Cortex of kidney (tissue), 1 donor: Measurements from ENCODE around the gene COG7.

Experiments used
- DNase-seq: peaks from one replicate; lab custom pipeline; 2025; lab: John Stamatoyannopoulos, UW

COG7 gene

DNA sequence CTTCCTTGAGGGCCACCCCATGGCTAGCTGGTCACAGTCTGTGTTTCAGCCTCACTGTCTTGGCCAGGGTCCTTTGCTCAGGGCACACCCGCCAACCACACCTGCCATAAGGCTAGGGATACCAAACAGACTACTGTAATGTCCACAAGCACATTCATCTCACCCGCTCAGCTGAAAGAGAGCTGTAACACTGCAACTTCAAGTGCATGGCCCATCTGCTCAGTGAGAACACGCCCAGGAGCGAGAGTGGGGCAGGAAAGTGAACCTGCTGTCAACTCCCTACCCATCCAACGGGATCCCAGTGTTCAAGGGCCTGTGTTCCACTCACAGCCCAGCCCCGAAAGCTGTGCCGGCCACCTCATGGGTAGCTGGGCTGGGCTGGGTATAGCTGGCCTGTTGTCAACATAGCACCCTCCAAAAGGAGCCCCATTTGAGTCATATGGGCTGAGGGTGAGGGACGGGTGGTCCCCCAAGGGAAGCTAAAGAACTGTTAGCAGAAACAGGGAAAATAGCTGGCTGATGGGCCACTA is 95.2 kb downstream of the COG7 start:
- DNase-seq: no peak

DNA sequence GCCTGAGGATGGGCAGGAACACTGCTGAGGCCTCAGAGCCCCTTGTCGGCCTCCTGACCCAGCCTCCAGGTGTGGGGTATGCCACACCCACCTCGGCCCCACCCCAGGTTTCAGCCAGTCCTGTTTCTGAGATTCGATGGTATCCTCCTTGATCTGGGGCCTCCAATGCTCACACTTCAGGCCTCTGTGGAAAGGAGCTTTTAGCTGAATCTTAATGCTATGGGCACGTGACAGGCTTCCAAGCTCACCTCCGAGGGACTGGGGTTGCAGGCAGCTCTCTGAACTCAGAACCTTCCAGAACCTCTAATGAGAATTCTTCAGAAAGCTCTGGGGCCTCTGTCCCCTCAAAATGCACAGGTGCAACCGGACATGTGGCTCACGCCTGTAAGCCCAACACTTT is 96.0 kb downstream of the COG7 start:
- no peak for DNase-seq

DNA sequence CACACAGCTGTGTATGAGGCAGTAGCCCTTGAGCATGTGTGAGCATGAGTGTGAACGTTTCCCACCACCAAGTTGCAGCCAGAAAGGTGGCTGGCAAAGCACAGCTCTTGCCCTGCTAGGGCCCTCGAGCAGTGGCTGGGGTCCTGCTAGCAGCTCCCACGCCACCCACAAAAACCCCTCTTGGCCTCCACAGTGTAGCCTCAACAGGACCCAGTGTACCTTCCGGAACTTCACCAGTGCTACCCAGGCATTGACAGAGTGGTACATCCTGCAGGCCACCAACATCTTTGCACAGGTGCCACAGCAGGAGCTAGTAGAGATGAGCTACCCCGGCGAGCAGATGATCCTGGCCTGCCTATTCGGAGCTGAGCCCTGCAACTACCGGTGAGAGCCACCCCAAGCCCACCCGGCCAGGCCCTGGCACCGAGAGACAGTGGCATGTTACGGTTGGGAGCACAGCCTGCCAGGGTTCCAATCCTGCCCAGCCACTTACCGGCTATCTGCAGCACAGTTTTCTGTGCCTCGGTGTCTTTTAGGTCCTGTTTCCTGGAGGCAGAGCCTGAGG is 97.8 kb downstream of the COG7 start:
- DNase-seq: no peak

DNA sequence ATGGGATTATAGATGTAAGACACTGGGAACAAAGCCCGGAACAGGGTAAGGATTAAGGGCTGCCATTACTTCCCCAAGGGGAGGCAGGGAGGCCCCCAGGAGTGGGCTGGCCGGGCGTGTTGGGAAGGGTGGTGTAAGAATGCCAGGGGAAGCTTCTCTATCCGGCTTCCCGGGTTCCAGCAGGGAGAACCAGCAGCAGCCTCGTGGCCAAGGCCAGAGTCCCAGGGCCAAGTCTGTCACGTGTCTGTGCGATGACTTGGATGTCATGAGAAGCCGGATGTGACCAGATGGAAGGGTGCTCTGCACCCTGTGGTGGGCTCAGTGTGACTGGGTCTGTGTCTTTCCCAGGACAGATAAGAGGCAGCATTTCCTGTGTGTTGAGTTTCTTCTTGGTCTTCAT is 98.7 kb downstream of the COG7 start:
- no peak for DNase-seq

DNA sequence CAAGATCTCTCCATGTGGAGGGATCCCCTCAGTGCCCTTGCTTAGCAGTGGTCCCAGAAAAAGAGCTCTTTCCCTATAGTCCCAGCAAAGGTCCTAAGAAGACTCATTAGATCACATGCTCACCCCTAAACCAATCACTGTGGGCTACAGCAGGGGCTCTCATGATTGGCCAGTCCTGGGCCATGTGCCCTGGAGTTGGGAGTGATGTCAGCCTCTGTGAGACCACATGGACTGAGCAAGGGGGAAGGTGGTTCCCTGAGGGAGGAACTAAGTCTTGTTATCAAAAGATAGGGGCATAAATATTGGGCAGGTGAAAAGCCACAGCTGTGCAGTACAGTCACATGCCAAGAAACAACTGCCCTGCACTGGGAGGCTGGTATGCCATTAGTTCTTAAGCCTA is 99.5 kb downstream of the COG7 start:
- DNase-seq: no peak

DNA sequence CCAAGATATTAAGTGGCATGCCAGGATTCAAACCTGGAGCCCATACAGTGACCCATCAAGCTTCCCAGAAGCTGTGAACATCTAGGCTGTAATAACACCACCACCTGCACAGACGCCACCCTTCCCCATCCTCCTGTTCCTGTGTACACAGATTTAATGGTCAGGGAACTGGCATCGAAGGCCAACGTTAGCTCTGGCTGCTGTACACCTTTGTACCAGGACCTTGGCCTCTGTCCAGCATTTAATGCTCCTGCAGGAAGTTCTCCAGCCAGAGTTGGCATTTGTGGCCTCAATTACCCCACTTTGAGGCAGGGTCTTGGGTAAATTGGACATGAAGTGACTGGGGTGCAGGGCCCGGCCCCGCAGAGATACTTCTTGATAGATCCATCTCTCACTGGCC is 101.6 kb downstream of the COG7 start:
- no peak for DNase-seq

DNA sequence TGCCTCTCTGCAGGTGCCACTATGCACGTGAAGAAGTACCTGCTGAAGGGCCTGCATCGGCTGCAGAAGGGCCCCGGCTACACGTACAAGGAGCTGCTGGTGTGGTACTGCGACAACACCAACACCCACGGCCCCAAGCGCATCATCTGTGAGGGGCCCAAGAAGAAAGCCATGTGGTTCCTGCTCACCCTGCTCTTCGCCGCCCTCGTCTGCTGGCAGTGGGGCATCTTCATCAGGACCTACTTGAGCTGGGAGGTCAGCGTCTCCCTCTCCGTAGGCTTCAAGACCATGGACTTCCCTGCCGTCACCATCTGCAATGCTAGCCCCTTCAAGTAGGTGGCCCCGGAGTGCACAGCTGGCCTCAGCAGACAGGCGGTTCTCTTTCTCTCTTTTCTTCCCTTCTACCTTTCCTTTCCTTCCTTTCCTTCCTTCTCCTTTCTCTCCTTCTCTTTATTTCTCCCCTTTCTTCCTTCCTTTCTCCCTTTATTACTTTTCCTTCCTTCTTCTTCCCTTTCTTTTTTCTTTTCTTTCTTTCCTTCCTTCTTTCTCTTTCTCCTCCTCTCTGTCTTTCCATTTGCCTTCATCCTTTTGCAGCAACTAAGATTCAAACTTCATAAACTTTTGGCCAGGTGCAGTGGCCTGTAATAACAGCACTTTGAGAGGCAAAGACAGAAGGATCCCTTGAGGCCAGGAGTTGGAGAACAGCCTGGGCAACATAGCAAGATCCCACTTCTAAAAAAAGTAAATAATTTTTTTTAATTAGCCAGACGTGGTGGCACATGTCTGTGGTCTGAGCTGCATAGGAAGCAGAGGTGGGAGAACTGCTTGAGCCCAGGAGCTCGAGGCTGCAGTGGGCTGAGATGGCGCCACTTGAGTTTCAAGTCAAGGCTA is 104.2 kb downstream of the COG7 start:
- DNase-seq: no peak

DNA sequence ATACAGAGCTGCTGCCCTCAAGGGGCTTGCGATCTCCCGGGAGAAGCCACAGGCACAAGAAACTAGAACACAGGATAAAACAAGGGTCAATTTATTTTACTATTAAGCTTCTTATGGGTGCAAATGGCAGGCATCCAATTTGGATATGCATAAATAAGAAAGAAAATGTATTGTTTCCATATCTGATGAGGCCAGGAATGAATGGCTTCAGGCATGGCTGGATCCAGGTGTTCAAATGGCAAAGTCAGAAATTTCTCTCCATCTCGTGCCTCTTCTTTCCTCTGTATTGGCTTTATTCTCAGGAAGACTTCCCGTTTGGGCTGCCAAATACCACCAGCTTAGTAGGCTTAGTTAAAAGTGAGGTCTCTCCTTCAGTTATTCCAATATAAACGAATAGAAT is 107.8 kb downstream of the COG7 start:
- DNase-seq: no peak

DNA sequence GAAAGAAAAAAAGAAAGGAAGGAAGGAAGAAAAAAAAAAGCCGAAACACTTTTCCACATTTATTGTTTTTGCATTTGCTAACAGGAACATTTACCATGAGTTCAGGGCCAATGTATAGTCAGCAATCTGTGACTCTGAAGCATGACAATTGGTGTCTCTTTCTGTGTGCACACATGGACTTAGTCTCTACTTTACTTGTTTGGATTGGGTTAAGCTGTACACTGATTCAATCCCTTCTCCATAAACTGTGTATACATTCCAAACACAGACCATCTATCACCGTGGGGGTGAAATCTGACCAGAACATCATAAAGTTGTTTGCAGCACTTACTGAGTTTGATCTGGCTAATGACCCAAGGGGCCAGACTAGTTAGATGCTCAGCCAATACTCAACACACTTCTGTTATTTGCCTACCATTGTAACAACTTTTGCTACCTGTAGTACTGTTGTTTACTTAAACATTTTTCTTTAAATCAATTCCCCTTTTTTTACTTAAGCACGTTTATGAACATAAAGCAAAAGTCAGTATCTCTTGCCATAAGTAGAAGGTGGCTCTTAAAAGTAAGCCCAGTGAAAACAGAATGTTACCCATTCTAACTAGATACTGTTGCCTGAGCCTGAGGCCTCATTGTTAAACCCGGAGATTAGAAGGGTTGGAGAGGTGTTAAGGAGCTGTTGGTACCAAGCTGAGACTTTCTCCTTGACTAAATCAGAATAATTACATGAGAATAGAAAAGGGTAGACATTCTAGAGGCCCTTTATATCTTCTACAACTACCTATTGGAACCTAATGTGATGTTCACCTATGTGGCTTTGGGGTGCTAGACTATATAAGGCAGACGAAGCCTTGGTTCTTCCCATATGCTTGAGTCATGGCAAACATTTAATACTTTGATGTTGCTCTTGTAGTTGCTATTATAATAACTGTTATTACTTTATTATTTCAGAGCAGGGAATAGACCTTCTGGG is 109.1 kb downstream of the COG7 start:
- no peak for DNase-seq

DNA sequence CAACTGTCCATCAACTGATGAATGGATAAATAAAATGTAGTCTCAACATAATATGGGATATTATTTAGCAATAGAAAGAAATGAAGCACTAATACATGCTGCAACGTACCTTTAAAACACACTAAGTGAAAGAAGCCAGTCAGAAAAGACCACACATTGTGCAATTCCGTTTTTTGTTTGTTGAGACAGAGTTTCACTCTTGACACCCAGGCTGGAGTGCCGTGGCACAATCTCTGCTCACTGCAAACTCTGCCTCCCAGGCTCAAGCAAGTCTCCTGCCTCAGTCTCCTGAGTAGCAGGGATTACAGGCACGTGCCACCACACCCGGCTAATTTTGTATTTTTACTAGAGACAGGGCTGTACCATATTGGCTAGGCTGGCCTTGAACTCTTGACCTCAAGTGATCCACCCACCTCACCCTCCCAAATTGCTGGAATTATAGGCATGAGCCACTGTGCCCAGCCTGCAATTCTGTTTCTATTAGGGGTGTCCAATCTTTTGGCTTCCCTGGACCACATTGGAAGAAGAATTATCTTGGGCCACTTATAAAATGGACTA is 110.8 kb downstream of the COG7 start:
- DNase-seq: no peak

DNA sequence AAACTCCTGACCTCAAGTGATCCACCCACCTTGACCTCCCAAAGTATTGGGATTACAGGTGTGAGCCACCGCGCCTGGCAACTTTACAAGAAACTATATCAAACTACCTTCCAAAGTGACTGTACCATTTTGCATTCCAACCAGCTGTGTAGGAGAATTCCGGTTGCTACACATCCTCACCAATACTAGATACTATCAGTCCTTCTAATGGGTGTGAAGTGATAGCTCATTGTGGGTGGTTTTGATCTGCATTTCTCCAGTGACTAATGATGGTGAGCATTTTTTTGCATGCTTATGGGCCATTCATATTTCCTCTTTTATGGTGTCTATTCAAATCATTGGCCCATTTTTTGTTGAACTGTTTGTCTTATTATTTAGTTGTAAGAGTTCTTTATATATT is 113.2 kb downstream of the COG7 start:
- DNase-seq: no peak
